Trophoblast cell (in vitro differentiated cells and primary cell): ENCODE measurements around the gene MFAP3.

Experiments
- DNase-seq, 2 donors: peaks; one replicate each; pipeline ENCODE4 v3.0.0-alpha.2; 2016
- H2AFZ ChIP-seq: 2 replicates; pipeline ENCODE4 v1.6.1; 2013; ENCODE audit warnings: low read length, moderate library complexity, mild to moderate bottlenecking; ENCODE audit not compliant: insufficient read depth, poor library complexity
- H2AK5ac ChIP-seq: 2 replicates; pipeline ENCODE4 v1.6.1; 2013; ENCODE audit warnings: mild to moderate bottlenecking, low read length
- H2BK120ac ChIP-seq: 2 replicates; pipeline ENCODE4 v1.6.1; 2013; ENCODE audit warnings: low read length, mild to moderate bottlenecking, moderate library complexity; ENCODE audit not compliant: insufficient read depth, poor library complexity
- H2BK12ac ChIP-seq: 2 replicates; pipeline ENCODE4 v1.6.1; 2013; ENCODE audit warnings: mild to moderate bottlenecking, low read length, moderate library complexity
- H2BK5ac ChIP-seq: 2 replicates; pipeline ENCODE4 v1.6.1; 2013; ENCODE audit warnings: low read length, low read depth, moderate library complexity, mild to moderate bottlenecking; ENCODE audit not compliant: poor library complexity
- H3K14ac ChIP-seq: 2 replicates; pipeline ENCODE4 v1.6.1; 2013; ENCODE audit warnings: mild to moderate bottlenecking, low read length
- H3K18ac ChIP-seq: 2 replicates; pipeline ENCODE4 v1.6.1; 2013; ENCODE audit warnings: mild to moderate bottlenecking, low read length
- H3K23ac ChIP-seq: 2 replicates; pipeline ENCODE4 v1.6.1; 2013; ENCODE audit warnings: low read length
- H3K27ac ChIP-seq: 2 replicates; pipeline ENCODE4 v1.5.1; 2013; ENCODE audit warnings: low read depth, mild to moderate bottlenecking, inconsistent platforms, low read length, moderate library complexity
- H3K27me3 ChIP-seq: 2 replicates; pipeline ENCODE4 v1.6.1; 2013; ENCODE audit warnings: inconsistent platforms, mild to moderate bottlenecking, low read length, moderate library complexity; ENCODE audit not compliant: insufficient read depth
- H3K36me3 ChIP-seq, 2 experiments: 1 replicate in 1 of 2; 2 replicates in 1 of 2; pipeline ENCODE4 v1.6.1; 2013; ENCODE audit warnings: low read length in 2 of 2, mild to moderate bottlenecking in 2 of 2, moderate library complexity in 1 of 2; ENCODE audit not compliant: insufficient read depth in 2 of 2, control insufficient read depth in 1 of 2
- H3K4ac ChIP-seq: 2 replicates; pipeline ENCODE4 v1.6.1; 2013; ENCODE audit warnings: low read depth, mild to moderate bottlenecking, low read length, moderate library complexity
- H3K4me1 ChIP-seq, 2 experiments: 1 replicate in 1 of 2; 2 replicates in 1 of 2; pipeline ENCODE4 v1.6.1; 2013; ENCODE audit warnings: low read length in 2 of 2, mild to moderate bottlenecking in 2 of 2, moderate library complexity in 1 of 2; ENCODE audit not compliant: insufficient read depth in 2 of 2, control insufficient read depth in 1 of 2
- H3K4me2 ChIP-seq: 2 replicates; pipeline ENCODE4 v1.6.1; 2013; ENCODE audit warnings: inconsistent platforms, mild to moderate bottlenecking, low read length, moderate library complexity
- H3K4me3 ChIP-seq: 2 replicates; pipeline ENCODE4 v1.5.1; 2013; ENCODE audit warnings: mild to moderate bottlenecking, low read depth, low read length, inconsistent platforms
- H3K79me1 ChIP-seq: one replicate; pipeline ENCODE4 v1.6.1; 2013; ENCODE audit warnings: low read length
- H3K79me2 ChIP-seq: 2 replicates; pipeline ENCODE4 v1.6.1; 2013; ENCODE audit warnings: low read length, mild to moderate bottlenecking; ENCODE audit not compliant: control insufficient read depth, insufficient read depth, poor library complexity
- H3K9ac ChIP-seq: 2 replicates; pipeline ENCODE4 v1.6.1; 2013; ENCODE audit warnings: mild to moderate bottlenecking, low read length
- H3K9me3 ChIP-seq: 2 replicates; pipeline ENCODE4 v1.6.1; 2013; ENCODE audit warnings: low read depth, mild to moderate bottlenecking, control low read depth, inconsistent platforms, low read length; ENCODE audit not compliant: insufficient read depth
- H4K12ac ChIP-seq: 2 replicates; pipeline ENCODE4 v1.6.1; 2013; ENCODE audit warnings: low read depth, mild to moderate bottlenecking, low read length, moderate library complexity
- H4K8ac ChIP-seq: 2 replicates; pipeline ENCODE4 v1.6.1; 2013; ENCODE audit warnings: low read depth, mild to moderate bottlenecking, low read length, moderate library complexity
- H4K91ac ChIP-seq: one replicate; pipeline ENCODE4 v1.6.1; 2013; ENCODE audit warnings: low read depth, mild to moderate bottlenecking, low read length, moderate library complexity
- WGBS: extraction: QIAGEN DNeasy Blood & Tissue Kit; methylation state at CpG from one replicate; pipeline ENCODE4 v1.1.7; 2013; ENCODE audit warnings: missing lambda C conversion rate; ENCODE audit not compliant: insufficient read length, insufficient coverage; ENCODE audit errors: extremely low coverage; 5-methylcytosine and 5-hydroxymethylcytosine counted together

MFAP3 gene

GRCh38 chr5:154078272-154078671 is 39.5 kb downstream of the MFAP3 start:
- H3K9ac ChIP-seq: no peak overlapping the region
- no peak overlapping the region for H3K18ac ChIP-seq
- no peak overlapping the region for H2BK120ac ChIP-seq
- no peak overlapping the region for H3K23ac ChIP-seq
- no peak overlapping the region for H2AK5ac ChIP-seq
- no peaks in the 10 kb centered on the region for H3K9me3 ChIP-seq
- no peaks in the 10 kb centered on the region for H3K79me1 ChIP-seq
- DNase-seq: no peak
- no peak overlapping the region for H2BK12ac ChIP-seq
- WGBS: no CpG with 5 or more reads among the region's 1 CpG
- H3K4me3 ChIP-seq: no peak overlapping the region
- no peaks in the 10 kb centered on the region for H3K79me2 ChIP-seq
- H2BK5ac ChIP-seq: no peak overlapping the region
- no peaks in the 10 kb centered on the region for H3K36me3 ChIP-seq
- H3K27me3 ChIP-seq: no peaks in the 10 kb centered on the region
- H3K27ac ChIP-seq: no peak overlapping the region
- no peak overlapping the region for H3K4ac ChIP-seq
- H3K4me2 ChIP-seq: no peak overlapping the region
- no peak overlapping the region for H3K14ac ChIP-seq
- no peak overlapping the region for H2AFZ ChIP-seq
- peaks cover 0 to 2% of the 10 kb centered on the region in 2 experiments for H3K4me1 ChIP-seq
- H4K8ac ChIP-seq: no peak overlapping the region
- no peak overlapping the region for H4K12ac ChIP-seq
- H4K91ac ChIP-seq: no peak overlapping the region

DNA sequence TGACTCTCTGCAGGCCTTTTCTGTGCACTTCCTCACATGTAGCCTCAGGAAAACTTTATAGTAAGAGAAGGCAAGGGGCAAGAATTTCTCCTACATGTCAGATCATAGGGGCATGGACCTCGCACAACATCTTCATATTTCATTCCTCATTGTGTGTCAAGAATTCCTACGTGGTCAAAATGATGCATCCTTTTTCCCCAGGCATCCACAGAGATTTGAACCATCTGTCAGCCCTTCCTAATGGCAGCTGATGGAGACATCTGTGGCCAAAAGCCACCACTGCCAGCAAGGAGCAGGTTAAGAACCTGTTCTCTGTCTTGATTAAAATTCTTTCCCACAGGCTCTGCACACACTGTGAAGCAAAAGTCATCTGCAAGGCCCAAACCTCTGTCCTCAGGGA is 42.5 kb downstream of the MFAP3 start:
- no peak overlapping the region for H3K18ac ChIP-seq
- no peaks in the 10 kb centered on the region for H3K9me3 ChIP-seq
- no peaks in the 10 kb centered on the region for H3K36me3 ChIP-seq
- no peak overlapping the region for H4K91ac ChIP-seq
- no peaks in the 10 kb centered on the region for H3K79me2 ChIP-seq
- no peaks in the 10 kb centered on the region for H3K4me1 ChIP-seq
- H3K79me1 ChIP-seq: no peaks in the 10 kb centered on the region
- H3K27ac ChIP-seq: no peak overlapping the region
- no peak overlapping the region for H4K12ac ChIP-seq
- no peak overlapping the region for H3K4me2 ChIP-seq
- peak; percentile 24 to 70 for DNase-seq
- no peak overlapping the region for H4K8ac ChIP-seq
- H3K27me3 ChIP-seq: no peaks in the 10 kb centered on the region
- no peak overlapping the region for H2AFZ ChIP-seq
- H2BK12ac ChIP-seq: no peak overlapping the region
- no peak overlapping the region for H2AK5ac ChIP-seq
- H2BK120ac ChIP-seq: no peak overlapping the region
- no peak overlapping the region for H3K4me3 ChIP-seq
- H3K23ac ChIP-seq: no peak overlapping the region
- no CpG with 5 or more reads among the region's 2 CpGs for WGBS
- no peak overlapping the region for H3K14ac ChIP-seq
- no peak overlapping the region for H2BK5ac ChIP-seq
- H3K4ac ChIP-seq: no peak overlapping the region
- no peak overlapping the region for H3K9ac ChIP-seq

DNA sequence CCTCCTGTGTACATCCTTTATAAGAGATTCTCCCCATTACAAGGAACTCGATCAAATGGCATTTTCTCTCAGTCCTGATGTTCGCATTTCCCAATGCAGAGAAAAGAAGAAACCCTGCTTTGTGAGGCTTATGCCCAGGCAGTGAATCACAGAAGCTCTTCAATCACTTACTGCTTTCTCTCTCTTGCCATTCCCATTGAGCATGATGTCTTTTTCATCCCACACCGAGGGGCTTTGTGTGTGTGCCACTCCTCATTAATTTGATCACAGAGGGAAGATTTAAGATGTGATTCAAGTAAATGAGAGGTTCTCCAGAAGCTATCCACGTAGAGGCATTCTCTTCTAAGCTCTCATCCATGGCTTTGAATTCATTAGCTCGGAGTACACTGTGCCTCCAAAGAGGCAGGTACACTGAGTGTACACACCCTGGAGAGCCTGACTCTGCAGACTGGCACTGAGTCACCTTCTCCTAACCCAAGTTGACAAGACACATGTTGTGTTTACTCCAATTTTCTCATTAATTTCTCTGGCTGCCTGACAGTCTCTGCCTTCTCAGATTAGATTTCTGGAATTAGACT is 45.4 kb downstream of the MFAP3 start:
- Histone ChIP-seq H4K12ac (no peak overlapping the region), H3K18ac (no peak overlapping the region), H2BK5ac (no peak overlapping the region), H3K27me3 (no peaks in the 10 kb centered on the region), H3K9me3 (peaks cover 2% of the 10 kb centered on the region), H2AK5ac (no peak overlapping the region), H3K4me2 (no peak overlapping the region), H2AFZ (no peak overlapping the region), H4K8ac (no peak overlapping the region), H2BK12ac (no peak overlapping the region), H3K36me3 (no peaks in the 10 kb centered on the region), H3K27ac (no peak overlapping the region), H4K91ac (no peak overlapping the region), H3K4me3 (no peak overlapping the region), H3K79me1 (no peaks in the 10 kb centered on the region), H2BK120ac (no peak overlapping the region), H3K14ac (no peak overlapping the region), H3K23ac (no peak overlapping the region), H3K79me2 (no peaks in the 10 kb centered on the region), H3K4ac (no peak overlapping the region), H3K9ac (no peak overlapping the region), H3K4me1 (no peaks in the 10 kb centered on the region)
- no CpG with 5 or more reads among the region's 5 CpGs for WGBS
- DNase-seq: no peak

DNA sequence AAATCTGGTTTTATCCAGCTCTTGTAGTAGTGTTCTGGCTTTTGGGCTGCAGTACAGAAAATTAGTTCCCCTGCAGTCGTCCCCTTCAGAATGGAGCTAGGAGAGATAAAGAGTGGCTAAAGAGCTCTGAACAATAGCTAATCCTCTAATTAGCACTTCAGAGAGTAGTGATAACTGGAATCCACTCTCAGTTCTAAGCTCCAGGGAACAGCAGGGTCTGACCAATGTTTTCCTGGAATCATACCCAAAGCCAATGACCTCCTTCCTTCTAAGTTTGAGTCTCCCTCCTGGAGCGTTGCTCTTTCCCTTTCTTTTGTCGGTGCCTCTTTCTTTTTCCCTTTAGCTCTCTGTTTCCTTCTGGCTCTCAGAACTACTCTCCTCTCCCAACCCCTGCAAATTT is 47.4 kb downstream of the MFAP3 start:
- Histone ChIP-seq H4K12ac (no peak overlapping the region), H3K27me3 (no peaks in the 10 kb centered on the region), H3K4ac (no peak overlapping the region), H3K27ac (no peak overlapping the region), H2BK120ac (no peak overlapping the region), H3K9me3 (peaks cover 2% of the 10 kb centered on the region), H2AK5ac (no peak overlapping the region), H4K8ac (no peak overlapping the region), H3K4me1 (no peaks in the 10 kb centered on the region), H3K79me2 (no peaks in the 10 kb centered on the region), H2AFZ (no peak overlapping the region), H3K14ac (no peak overlapping the region), H2BK5ac (no peak overlapping the region), H3K4me2 (no peak overlapping the region), H3K36me3 (no peaks in the 10 kb centered on the region), H3K18ac (no peak overlapping the region), H2BK12ac (no peak overlapping the region), H3K79me1 (no peaks in the 10 kb centered on the region), H3K23ac (no peak overlapping the region), H4K91ac (no peak overlapping the region), H3K9ac (no peak overlapping the region), H3K4me3 (no peak overlapping the region)
- no peak for DNase-seq
- no CpG with 5 or more reads among the region's 3 CpGs for WGBS
